ENCODE measurements around the gene TOP3B. TPM values are rescaled to one million over a fixed set of nuclear protein-coding genes. Genes with fewer than 3 reads are reported as not detected.

Gene TOP3B
- total RNA-seq, 1 donor from 2014 or later = 26.4 TPM

DNA sequence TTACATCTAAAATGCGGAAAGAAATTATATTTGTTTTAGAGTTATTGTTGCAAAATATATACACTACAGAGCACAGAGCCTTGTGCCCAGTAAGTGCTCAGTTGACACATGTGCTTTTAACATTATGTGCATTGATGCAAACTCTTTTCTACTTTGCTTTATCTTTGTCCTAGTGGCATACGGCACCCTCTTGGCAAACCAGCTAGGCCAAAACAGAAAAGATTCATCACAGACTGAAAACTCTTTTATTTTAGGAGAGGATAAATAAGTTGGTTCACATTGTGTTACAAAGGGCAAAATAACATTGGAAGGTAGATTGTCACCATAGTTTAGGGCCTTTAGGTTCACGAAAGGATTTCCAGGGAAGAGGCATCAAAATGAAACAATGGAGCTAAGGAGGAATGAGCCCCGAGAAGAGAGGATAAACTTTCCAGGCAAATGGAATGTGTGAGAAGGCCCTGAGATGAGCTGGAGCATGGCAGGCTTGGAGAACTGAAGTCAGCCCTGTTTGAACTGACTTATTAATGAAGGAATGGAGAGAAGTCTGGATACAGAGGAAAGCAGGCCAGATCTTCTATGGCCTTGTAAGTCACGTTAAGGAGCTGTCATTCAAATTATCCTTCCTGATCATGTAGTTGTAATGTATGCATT, 23.5 kb upstream of the TOP3B start:
- no peak overlapping the region for H3K4me3 ChIP-seq
- H3K4me1 ChIP-seq = no peaks in the 10 kb centered on the region
- H3K36me3 ChIP-seq = no peaks in the 10 kb centered on the region
- no peaks in the 10 kb centered on the region for H3K9me3 ChIP-seq
- no peak overlapping the region for H3K27ac ChIP-seq
- no peaks in the 10 kb centered on the region for H3K27me3 ChIP-seq
- intact Hi-C loops (cut with DNase I) = no loop called here
- TF ChIP-seq, protein P1, sequence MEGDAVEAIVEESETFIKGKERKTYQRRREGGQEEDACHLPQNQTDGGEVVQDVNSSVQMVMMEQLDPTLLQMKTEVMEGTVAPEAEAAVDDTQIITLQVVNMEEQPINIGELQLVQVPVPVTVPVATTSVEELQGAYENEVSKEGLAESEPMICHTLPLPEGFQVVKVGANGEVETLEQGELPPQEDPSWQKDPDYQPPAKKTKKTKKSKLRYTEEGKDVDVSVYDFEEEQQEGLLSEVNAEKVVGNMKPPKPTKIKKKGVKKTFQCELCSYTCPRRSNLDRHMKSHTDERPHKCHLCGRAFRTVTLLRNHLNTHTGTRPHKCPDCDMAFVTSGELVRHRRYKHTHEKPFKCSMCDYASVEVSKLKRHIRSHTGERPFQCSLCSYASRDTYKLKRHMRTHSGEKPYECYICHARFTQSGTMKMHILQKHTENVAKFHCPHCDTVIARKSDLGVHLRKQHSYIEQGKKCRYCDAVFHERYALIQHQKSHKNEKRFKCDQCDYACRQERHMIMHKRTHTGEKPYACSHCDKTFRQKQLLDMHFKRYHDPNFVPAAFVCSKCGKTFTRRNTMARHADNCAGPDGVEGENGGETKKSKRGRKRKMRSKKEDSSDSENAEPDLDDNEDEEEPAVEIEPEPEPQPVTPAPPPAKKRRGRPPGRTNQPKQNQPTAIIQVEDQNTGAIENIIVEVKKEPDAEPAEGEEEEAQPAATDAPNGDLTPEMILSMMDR (IDR thresholded peaks at IDR 0.05) = no peak
- DNase-seq (ENCODE audit: low spot score in 2 of 2) = no peak

DNA sequence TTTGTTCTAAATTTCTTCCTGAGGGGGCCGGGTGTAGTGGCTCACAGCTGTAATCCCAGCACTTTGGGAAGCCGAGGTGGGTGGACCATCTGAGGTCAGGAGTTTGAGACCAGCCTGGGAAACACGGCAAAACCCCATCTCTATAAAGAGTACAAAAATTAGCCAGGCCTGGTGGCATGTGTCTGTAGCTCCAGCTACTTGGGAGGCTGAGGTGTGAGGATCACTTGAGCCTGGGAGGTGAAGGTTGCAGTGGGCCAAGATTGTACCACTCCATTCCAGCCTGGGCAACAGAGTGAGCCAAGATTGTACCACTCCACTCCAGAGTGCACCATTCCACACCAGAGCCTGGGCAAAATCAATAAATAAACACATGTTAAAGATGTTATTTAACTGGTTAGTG, 20.6 kb upstream of the TOP3B start:
- Histone ChIP-seq H3K4me3 (no peak overlapping the region), H3K9me3 (no peaks in the 10 kb centered on the region), H3K36me3 (no peaks in the 10 kb centered on the region), H3K27ac (no peak overlapping the region), H3K4me1 (no peaks in the 10 kb centered on the region), H3K27me3 (no peaks in the 10 kb centered on the region)
- no peak for DNase-seq (ENCODE audit: low spot score in 2 of 2)
- intact Hi-C loops (cut with DNase I) = no loop called here
- TF ChIP-seq, protein P1 (IDR thresholded peaks at IDR 0.05) = no peak

- no peaks in the 10 kb centered on the region for H3K36me3 ChIP-seq
- intact Hi-C loops (cut with DNase I) = no loop called here
- H3K4me3 ChIP-seq = no peak overlapping the region
- H3K27ac ChIP-seq = no peak overlapping the region
- H3K9me3 ChIP-seq = no peaks in the 10 kb centered on the region
- DNase-seq (ENCODE audit: low spot score in 2 of 2) = no peak
- H3K4me1 ChIP-seq = no peaks in the 10 kb centered on the region
- H3K27me3 ChIP-seq = no peaks in the 10 kb centered on the region
- TF ChIP-seq, protein P1 (IDR thresholded peaks at IDR 0.05) = no peak
Measured at GRCh38 chr22:22002526-22003055, 20.0 kb upstream of the TOP3B start.

- Histone ChIP-seq H3K27me3 (no peaks in the 10 kb centered on the region), H3K27ac (no peak overlapping the region), H3K9me3 (no peaks in the 10 kb centered on the region), H3K4me1 (no peaks in the 10 kb centered on the region), H3K36me3 (no peaks in the 10 kb centered on the region), H3K4me3 (no peak overlapping the region)
- intact Hi-C loops (cut with DNase I) = no loop called here
- no peak for DNase-seq (ENCODE audit: low spot score in 2 of 2)
- TF ChIP-seq, protein P1 (IDR thresholded peaks at IDR 0.05) = no peak
Measured at GRCh38 chr22:22001664-22002525, 19.3 kb upstream of the TOP3B start.

DNA sequence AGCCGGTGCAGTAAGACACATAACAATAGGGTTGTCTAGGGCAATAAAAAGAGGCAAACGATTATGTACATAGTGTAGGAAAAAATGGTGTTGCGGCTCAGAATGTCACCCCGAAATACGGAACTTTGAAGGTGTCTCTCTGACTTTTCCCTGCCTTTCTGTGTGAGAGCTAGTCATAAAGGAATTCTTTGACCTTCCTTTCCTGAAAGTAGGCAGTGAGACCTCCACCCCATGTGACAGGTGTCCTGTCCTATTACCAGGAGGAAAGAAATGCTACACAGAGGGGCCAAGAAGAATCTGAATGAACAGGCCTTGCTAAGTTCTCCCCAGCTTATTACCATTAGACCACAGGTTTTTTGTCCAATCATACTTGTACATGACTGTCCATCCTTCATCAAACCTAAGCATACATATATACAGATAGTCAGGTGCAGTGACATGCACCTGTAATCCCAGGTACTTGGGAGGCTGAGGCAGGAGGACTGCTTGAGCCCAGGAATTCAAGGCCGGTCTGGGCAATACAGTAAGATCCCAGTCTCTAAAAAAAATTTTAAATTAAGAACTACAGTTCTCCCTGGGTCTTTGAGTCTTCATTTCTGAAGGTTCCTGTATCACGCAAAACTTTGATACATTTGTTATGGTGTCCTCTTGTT, 16.1 kb upstream of the TOP3B start:
- no peak for DNase-seq (ENCODE audit: low spot score in 2 of 2)
- TF ChIP-seq, protein P1 (IDR thresholded peaks at IDR 0.05) = no peak
- H3K36me3 ChIP-seq = no peaks in the 10 kb centered on the region
- no peaks in the 10 kb centered on the region for H3K9me3 ChIP-seq
- H3K27ac ChIP-seq = no peak overlapping the region
- intact Hi-C loops (cut with DNase I) = no loop called here
- no peaks in the 10 kb centered on the region for H3K4me1 ChIP-seq
- H3K4me3 ChIP-seq = no peak overlapping the region
- H3K27me3 ChIP-seq = no peaks in the 10 kb centered on the region

Measured in ascending aorta (tissue), 2 donors.